Measurements from ENCODE around the gene MOB3B. TPM values are rescaled to one million over a fixed set of nuclear protein-coding genes. Genes with fewer than 3 reads are reported as not detected.

Gene MOB3B
- total RNA-seq, 3 donors from 2014 or later (not counting 1 experiment from before 2014, with no cell fraction given): 0.23 to 0.30 (median 0.28) TPM

- no peaks in the 10 kb centered on the region for H3K4me1 ChIP-seq (ENCODE audit: control insufficient read depth, insufficient read depth, low read length)
- Mint-ChIP-seq H3K27ac (no peak overlapping the region), H3K9me3 (no peaks in the 10 kb centered on the region), H3K27me3 (ENCODE audit: low read depth in 2 of 2) (no peaks in the 10 kb centered on the region), H3K4me3 (no peak overlapping the region), H3K4me1 (no peaks in the 10 kb centered on the region), H3K36me3 (peaks cover 17% of the 10 kb centered on the region)
- intact Hi-C loops (cut with micrococcal nuclease): no loop called here
- no peaks in the 10 kb centered on the region for H3K9me3 ChIP-seq (ENCODE audit: control insufficient read depth, insufficient read depth, low read length)
- no peak overlapping the region for H3K27ac ChIP-seq (ENCODE audit: low read length)
- peaks cover 28% of the 10 kb centered on the region for H3K36me3 ChIP-seq (ENCODE audit: control insufficient read depth, insufficient read depth, low read length)
- H3K27me3 ChIP-seq (ENCODE audit: control insufficient read depth, insufficient read depth, low read length): no peaks in the 10 kb centered on the region
- DNase-seq: no peak
- H3K4me3 ChIP-seq (ENCODE audit: low read length): no peak overlapping the region
- ATAC-seq: no peak
- 80% methylated on average over 1 of the region's 1 CpG for WGBS (ENCODE audit: insufficient coverage)
- TF ChIP-seq CTCF (IDR thresholded peaks at IDR 0.05): no peak
Measured at GRCh38 chr9:27554712-27555111, 25.1 kb upstream of the MOB3B start.

GRCh38 chr9:27549196-27549755 is 19.7 kb upstream of the MOB3B start:
- Mint-ChIP-seq H3K4me3 (no peak overlapping the region), H3K4me1 (no peaks in the 10 kb centered on the region), H3K36me3 (peaks cover 17% of the 10 kb centered on the region)

GRCh38 chr9:27548055-27548741 is 18.6 kb upstream of the MOB3B start:
- Histone ChIP-seq H3K27ac (ENCODE audit: low read length) (no peak overlapping the region), H3K9me3 (ENCODE audit: control insufficient read depth, insufficient read depth, low read length) (no peaks in the 10 kb centered on the region), H3K4me1 (ENCODE audit: control insufficient read depth, insufficient read depth, low read length) (no peaks in the 10 kb centered on the region), H3K27me3 (ENCODE audit: control insufficient read depth, insufficient read depth, low read length) (no peaks in the 10 kb centered on the region), H3K36me3 (ENCODE audit: control insufficient read depth, insufficient read depth, low read length) (peaks cover 13% of the 10 kb centered on the region), H3K4me3 (ENCODE audit: low read length) (no peak overlapping the region)
- 90% methylated on average over 4 of the region's 10 CpGs for WGBS (ENCODE audit: insufficient coverage)
- DNase-seq: no peak
- no peak for TF ChIP-seq CTCF (IDR thresholded peaks at IDR 0.05)
- intact Hi-C loops (cut with micrococcal nuclease): no loop called here
- Mint-ChIP-seq H3K4me3 (no peak overlapping the region), H3K27me3 (ENCODE audit: low read depth in 2 of 2) (no peaks in the 10 kb centered on the region), H3K4me1 (no peaks in the 10 kb centered on the region), H3K27ac (no peak overlapping the region), H3K9me3 (no peaks in the 10 kb centered on the region), H3K36me3 (peaks cover 7% of the 10 kb centered on the region)
- no peak for ATAC-seq

More at GRCh38 chr9:27549196-27549755, 19.7 kb upstream of the MOB3B start:
- Mint-ChIP-seq H3K9me3 (no peaks in the 10 kb centered on the region), H3K27ac (no peak overlapping the region), H3K27me3 (ENCODE audit: low read depth in 2 of 2) (no peaks in the 10 kb centered on the region)
- Histone ChIP-seq H3K27me3 (ENCODE audit: control insufficient read depth, insufficient read depth, low read length) (no peaks in the 10 kb centered on the region), H3K4me1 (ENCODE audit: control insufficient read depth, insufficient read depth, low read length) (no peaks in the 10 kb centered on the region), H3K4me3 (ENCODE audit: low read length) (no peak overlapping the region), H3K9me3 (ENCODE audit: control insufficient read depth, insufficient read depth, low read length) (no peaks in the 10 kb centered on the region), H3K27ac (ENCODE audit: low read length) (no peak overlapping the region), H3K36me3 (ENCODE audit: control insufficient read depth, insufficient read depth, low read length) (peaks cover 13% of the 10 kb centered on the region)
- WGBS (ENCODE audit: insufficient coverage): 100% methylated on average over 2 of the region's 4 CpGs
- intact Hi-C loops (cut with micrococcal nuclease): no loop called here
- DNase-seq (no peak), ATAC-seq (no peak)
- no peak for TF ChIP-seq CTCF (IDR thresholded peaks at IDR 0.05)

Data from natural killer cell (primary cell).